Stimulated activated CD4-positive, alpha-beta T cell treated with anti-CD3 and anti-CD28 coated beads, TNF-alpha, amount 100 ng/mL, for 24 hours (primary cell): ENCODE results near the gene MIER1.
A peak's percentile ranks its signal among the peaks of the same experiment; 100 is the strongest.
"Not testable (repeated sequence)": the region's sequence is repeated elsewhere in the genome, so short reads cannot be mapped to it uniquely, and the experiment has no call there.

ENCODE experiments used
- DNase-seq, 3 experiments: peaks; one replicate each; pipeline ENCODE4 v3.0.0-alpha.2; 2020; ENCODE audit warnings: low read depth in 3 of 3

MIER1 gene

GRCh38 chr1:66937529-66938234 lies 12.9 kb downstream of the MIER1 start:
- no peak for DNase-seq

- no peak for DNase-seq
Measured at GRCh38 chr1:66938613-66939012, 13.8 kb downstream of the MIER1 start.

DNA sequence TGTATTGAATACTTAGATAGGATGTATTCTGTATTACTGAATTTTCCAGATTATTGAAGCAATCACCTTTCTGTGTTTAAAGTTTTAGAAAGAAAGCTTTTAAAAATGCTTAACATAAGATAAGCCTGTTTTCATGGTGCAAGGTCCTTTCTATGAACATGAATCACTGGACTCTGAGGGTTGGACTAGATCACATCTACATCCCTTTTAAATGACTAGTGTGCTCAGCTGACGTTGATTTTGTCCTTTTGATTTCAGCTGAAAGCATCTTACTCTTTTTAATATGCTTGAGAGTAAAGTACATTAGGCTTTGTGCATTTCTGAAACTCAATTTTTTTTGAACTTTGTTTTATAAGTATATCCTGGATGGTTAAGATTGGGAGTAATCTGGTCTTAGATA lies 16.2 kb downstream of the MIER1 start:
- no peak for DNase-seq

DNA sequence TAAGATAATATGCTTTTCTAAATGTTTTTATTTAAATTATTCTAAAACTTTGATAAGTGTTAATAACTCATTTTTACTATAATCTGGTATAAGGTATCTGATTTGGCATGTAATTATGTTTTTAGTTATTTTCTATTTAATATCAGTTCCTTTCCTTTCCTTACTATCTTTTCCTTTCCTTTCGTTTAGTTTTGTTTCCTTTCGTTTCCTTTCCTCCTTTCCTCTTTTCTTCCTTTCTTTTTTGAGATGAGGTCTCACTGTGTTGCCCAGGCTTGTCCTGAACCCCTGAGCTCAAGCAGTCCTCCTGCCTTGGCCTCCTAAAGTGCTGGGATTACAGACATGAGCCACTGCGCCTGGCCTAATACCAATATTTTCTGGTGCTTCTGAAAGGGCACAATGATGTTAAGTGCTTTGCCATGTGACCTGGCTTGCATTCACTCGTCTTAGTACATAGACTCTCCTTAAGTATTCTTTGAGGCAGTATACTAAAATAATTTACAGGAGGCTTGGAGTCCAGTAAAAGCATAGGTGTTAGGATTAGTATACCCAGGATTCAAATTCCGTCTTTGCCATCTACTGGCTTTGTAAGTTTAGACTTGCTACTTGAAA lies 18.7 kb downstream of the MIER1 start:
- no peak for DNase-seq

- no peak for DNase-seq
Measured at GRCh38 chr1:66944330-66945274, 19.8 kb downstream of the MIER1 start.

DNA sequence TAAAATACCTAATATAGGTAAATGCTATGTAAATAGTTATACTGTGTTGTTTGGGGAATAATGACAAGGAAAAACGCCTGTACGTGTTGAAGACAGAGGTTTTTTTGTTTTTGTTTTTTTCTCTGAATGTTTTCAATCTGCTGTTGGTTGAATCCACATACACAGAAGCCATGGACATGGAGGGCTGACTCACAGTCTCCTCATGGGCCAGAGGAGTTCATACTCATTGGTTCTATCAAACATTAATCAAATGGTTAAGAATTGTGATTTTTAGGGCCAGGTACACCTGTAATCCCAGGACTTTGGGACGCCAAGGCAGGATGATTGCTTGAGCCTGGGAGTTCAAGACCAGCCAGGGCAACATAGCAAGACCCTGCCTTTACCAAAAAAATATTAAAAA lies 20.5 kb downstream of the MIER1 start:
- no peak for DNase-seq

DNA sequence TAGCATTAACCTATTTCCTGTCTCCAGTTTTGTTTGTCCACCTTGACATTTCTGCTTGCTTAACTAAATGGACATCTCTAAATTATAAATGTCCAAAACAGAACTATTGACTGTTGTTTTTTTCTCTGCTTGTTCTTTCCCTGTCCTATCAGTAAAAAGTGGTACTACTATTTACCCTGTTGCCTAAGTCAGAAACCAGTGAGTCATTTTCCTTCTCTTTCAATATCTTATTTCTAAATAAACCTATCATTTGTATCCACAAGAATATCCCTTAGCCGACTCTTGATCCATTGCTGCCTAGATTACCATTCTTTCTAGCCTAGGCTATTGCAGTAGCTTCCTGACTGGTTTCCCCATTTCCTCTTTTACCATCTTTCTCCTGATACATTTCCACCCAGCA lies 22.5 kb downstream of the MIER1 start:
- no peak for DNase-seq

- DNase-seq: no peak
Measured at GRCh38 chr1:66951513-66951912, 26.7 kb downstream of the MIER1 start.

GRCh38 chr1:66954208-66954607 lies 29.4 kb downstream of the MIER1 start:
- DNase-seq: no peak

GRCh38 chr1:66957938-66958337 lies 33.1 kb downstream of the MIER1 start:
- DNase-seq: no peak

DNA sequence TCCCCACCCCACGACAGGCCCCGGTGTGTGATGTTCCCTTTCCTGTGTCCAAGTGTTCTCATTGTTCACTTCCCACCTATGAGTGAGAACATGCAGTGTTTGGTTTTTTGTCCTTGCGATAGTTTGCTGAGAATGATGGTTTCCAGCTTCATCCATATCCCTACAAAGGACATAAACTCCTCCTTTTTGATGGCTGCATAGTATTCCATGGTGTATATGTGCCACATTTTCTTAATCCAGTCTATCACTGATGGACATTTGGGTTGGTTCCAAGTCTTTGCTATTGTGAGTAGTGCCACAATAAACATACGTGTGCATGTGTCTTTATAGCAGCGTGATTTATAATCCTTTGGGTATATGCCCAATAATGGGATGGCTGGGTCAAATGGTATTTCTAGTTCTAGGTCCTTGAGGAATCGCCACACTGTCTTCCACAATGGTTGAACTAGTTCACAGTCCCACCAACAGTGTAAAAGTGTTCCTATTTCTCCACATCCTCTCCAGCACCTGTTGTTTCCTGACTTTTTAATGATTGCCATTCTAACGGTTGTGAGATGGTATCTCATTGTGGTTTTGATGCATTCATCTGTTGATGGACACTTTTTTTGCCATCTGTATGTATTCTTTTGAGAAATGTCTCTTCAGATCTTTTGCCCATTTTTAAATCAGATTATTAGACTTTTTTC lies 41.5 kb downstream of the MIER1 start:
- not testable (repeated sequence) for DNase-seq

GRCh38 chr1:66968574-66968973 lies 43.8 kb downstream of the MIER1 start:
- no peak for DNase-seq

- DNase-seq: no peak
Measured at GRCh38 chr1:66978201-66978600, 53.4 kb downstream of the MIER1 start.

DNA sequence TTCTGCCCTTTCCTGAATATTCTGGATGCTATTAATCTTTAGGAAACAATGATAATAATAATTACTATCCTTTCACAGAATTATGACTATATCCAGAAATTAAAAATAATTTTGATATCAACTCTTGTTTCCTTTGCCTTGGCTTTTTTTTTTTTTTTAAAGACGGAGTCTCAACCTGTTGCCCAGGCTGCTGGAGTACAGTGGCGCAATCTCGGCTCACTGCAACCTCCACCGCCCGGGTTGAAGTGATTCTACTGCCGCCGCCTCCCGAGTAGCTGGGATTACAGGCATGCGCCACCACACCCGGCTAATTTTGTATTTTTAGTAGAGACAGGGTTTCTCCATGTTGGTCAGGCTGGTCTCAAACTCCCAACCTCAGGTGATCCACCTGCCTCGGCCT lies 54.8 kb downstream of the MIER1 start:
- not testable (repeated sequence) for DNase-seq

DNA sequence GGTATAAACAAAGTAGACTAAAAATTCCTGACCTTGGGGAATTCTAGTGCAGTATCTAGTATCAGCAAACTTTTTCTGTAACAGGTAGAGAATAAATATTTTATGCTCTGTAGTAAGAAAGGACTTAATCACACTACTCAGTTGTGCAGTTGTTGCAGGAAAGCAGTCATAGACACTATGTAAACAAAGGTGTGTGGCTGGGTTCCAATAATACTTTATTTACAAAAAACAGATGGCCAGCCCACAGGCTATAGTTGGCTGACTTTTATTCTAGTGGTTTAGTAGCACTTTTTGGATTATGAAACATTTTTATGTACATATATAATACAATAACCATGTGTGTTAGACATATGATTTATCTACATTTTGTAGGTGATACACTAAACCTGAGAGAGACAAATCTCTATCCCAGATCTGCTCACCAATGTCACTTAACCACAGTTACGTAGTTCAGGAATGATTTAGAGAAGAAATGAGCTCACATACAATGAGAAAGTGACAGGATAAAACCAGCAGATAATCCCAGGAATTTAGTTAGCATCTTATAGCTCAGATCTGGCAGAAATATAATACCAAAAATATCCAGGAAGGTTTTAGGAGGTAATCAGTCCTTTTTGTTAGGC lies 56.1 kb downstream of the MIER1 start:
- no peak for DNase-seq

- peak in 2 of 3 experiments; percentile 12 to 27 for DNase-seq
Measured at GRCh38 chr1:66981679-66982078, 56.9 kb downstream of the MIER1 start.

GRCh38 chr1:66982561-66983260 lies 57.9 kb downstream of the MIER1 start:
- DNase-seq: no peak

DNA sequence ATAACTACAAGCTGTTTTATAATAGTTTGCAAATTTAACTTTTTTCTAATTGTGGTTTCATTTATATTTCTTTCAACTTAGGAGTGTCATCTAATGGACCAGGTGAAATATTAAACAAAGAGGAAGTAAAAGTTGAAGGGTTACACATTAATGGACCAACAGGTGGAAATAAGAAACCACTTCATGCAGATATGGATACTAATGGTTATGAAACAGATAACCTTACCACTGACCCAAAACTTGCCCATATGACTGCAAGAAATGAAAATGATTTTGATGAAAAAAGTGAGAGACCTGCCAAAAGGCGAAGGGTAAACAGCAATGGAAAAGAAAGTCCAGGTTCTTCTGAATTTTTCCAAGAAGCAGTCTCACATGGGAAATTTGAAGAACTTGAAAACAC lies 59.7 kb downstream of the MIER1 start:
- no peak for DNase-seq

DNA sequence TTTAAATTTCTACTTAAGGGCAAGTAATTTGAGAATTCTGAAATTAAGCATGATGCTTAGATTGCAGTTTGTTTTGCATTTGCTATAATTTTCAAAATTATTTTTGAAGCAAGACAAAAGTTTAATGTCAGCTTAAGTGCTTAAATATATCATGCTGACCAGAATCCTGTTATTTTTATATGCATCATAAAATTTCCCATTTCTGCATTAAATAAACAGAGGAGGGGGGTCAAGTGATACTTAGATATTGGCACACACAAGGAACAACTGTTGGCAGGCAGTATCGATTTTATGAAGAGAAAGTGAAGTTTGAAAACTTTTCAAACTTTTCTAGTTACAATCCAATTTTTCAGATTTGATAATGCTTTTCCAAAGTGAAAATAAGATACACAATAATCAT lies 61.0 kb downstream of the MIER1 start:
- DNase-seq: no peak

GRCh38 chr1:66993076-66993475 lies 68.3 kb downstream of the MIER1 start:
- DNase-seq: no peak
